Measurements from ENCODE around the gene KCNQ5.

The KCNQ5 gene

DNA sequence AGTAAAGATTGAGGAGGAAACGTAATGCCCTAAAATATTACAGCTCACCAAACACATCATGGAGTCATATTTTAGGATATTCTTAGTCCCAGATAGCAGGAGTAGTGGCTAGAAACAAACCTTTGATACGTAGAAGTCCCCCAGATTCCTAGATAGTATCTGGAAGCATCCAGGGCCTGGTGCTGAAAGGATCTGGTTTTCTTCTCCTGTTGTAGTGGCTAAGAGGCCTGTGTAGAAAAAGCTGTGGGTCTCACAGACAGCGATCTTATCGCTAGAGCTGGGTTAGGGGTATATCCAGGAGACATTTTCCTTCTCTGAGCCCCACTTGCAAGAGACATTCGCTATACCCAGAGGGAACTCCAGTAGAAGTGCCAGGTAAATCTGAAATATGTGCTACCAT, 139.9 kb downstream of the KCNQ5 start:
- TF ChIP-seq ZNF274 (IDR thresholded peaks at IDR 0.05; ENCODE audit: low read depth, low read length), result no peak
- no peak overlapping the region for H3K4me3 ChIP-seq (ENCODE audit: low read length)

DNA sequence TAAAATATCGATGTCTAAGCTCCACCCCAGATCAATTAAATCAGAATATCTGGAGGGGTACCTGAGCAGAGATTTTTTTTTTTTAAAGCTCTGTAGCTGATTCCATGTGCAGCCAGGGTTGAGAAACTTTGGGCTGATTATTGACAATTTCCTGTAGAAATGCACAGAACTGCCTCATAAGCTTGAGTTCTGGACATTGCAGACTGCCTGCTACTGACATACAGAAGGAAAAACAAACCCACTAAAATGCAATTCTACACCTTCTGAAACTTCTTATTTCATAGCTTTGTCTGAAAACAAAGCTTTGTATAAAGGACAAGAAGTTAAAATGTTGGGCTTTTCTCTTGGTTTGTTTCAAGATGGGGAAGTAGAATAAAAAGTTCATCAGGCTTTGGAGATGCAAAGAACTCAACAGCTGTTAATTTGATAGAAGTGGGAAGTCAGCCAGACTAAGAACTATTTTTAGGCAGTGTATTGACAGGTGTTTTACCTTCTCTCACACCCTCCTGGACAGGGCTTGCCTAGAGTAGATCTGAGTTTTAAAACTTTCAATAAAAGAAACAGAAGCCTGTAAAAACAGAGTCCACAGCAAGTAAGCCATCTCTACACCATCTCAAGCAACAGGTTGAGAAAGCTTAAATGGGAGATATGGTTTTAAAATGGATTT, 147.7 kb downstream of the KCNQ5 start:
- no peak for TF ChIP-seq ZNF274 (IDR thresholded peaks at IDR 0.05; ENCODE audit: low read depth, low read length)
- H3K4me3 ChIP-seq (ENCODE audit: low read length), result no peak overlapping the region

GRCh38 chr6:72770959-72771358, 149.1 kb downstream of the KCNQ5 start:
- no peak for TF ChIP-seq ZNF274 (IDR thresholded peaks at IDR 0.05; ENCODE audit: low read depth, low read length)
- no peak overlapping the region for H3K4me3 ChIP-seq (ENCODE audit: low read length)

DNA sequence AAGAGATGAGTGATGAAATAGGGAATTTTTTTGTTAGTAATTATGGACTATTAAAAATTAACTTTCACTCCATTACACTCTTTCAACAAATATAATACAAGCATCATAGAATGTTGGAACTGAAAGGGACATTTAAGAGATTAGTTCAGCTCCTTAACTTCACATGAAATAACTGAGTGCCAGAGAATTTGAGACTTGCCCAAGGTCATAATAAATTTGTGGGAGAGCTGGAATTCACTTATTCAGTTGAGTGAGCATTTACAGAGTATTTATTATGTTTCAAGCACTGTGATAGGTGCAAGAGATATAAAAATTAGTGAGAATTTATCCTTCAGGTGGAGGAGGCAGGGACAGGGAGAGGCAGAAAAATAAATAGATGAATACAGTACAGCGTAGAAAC, 154.6 kb downstream of the KCNQ5 start:
- H3K4me3 ChIP-seq (ENCODE audit: low read length), result no peak overlapping the region
- no peak for TF ChIP-seq ZNF274 (IDR thresholded peaks at IDR 0.05; ENCODE audit: low read depth, low read length)

DNA sequence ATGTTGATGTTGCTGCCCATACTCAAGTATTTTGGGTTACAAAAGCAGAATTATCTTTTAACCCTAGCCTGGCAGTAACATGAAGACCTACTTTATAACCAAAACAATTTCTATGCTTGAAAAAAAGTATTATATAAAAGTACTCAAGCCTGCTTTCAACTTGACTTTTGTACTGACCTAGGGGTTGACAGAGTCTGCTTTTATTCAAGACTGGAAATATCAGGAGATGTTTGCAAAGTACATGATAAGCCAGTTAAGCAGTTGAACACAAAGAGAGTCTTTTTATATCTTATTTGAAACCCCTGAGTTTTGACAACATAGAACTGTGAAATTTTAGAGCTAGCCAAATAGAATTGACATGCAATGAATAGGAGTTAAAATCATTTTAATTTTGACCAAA, 159.8 kb downstream of the KCNQ5 start:
- TF ChIP-seq ZNF274 (IDR thresholded peaks at IDR 0.05; ENCODE audit: low read depth, low read length), result no peak

GRCh38 chr6:72783035-72783434, 161.2 kb downstream of the KCNQ5 start:
- H3K4me3 ChIP-seq (ENCODE audit: low read length), result no peak overlapping the region
- no peak for TF ChIP-seq ZNF274 (IDR thresholded peaks at IDR 0.05; ENCODE audit: low read depth, low read length)

More for the DNA sequence above, 159.8 kb downstream of the KCNQ5 start:
- H3K4me3 ChIP-seq (ENCODE audit: low read length), result no peak overlapping the region

DNA sequence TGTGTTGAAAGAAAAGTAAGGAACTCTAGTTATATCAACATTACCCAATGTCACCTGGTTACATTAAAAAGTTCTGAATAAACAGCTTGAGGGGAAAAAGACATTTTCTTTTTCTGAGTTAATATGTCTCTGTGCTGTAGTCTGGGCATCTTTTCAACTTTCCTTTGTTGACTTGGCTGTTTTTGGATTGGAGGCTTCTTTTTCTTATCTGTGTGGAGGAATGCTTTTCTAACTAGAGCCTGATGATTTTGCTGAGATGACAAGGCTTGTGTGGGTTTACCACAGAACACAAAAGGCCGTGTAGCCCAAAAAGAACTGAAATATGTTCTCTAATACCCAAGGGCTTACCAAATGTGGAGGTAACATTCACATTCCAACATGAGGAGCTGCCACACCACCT, 161.8 kb downstream of the KCNQ5 start:
- TF ChIP-seq ZNF274 (IDR thresholded peaks at IDR 0.05; ENCODE audit: low read depth, low read length), result no peak

GRCh38 chr6:72784071-72784470, 162.2 kb downstream of the KCNQ5 start:
- TF ChIP-seq ZNF274 (IDR thresholded peaks at IDR 0.05; ENCODE audit: low read depth, low read length), result no peak
- no peak overlapping the region for H3K4me3 ChIP-seq (ENCODE audit: low read length)

More for the DNA sequence above, 161.8 kb downstream of the KCNQ5 start:
- no peak overlapping the region for H3K4me3 ChIP-seq (ENCODE audit: low read length)

DNA sequence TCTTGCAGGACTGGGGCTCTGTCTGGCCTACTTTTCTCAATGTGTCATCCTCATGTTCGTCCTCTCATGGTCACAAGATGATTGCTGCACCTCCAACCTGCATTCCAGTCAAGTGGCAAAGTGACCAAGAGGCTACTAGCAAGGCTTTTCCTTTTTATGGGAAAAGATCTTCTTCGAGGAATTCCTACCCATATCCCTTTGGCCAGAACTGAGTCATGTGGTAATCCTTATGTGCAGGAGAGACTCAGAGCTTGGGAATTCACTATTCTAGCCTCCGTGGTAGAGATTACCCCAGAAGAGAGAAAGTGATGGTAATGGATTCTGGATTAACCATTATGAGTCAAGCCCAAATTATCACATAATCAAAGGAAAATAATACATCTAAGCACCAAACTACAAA, 162.7 kb downstream of the KCNQ5 start:
- H3K4me3 ChIP-seq (ENCODE audit: low read length), result no peak overlapping the region
- no peak for TF ChIP-seq ZNF274 (IDR thresholded peaks at IDR 0.05; ENCODE audit: low read depth, low read length)

DNA sequence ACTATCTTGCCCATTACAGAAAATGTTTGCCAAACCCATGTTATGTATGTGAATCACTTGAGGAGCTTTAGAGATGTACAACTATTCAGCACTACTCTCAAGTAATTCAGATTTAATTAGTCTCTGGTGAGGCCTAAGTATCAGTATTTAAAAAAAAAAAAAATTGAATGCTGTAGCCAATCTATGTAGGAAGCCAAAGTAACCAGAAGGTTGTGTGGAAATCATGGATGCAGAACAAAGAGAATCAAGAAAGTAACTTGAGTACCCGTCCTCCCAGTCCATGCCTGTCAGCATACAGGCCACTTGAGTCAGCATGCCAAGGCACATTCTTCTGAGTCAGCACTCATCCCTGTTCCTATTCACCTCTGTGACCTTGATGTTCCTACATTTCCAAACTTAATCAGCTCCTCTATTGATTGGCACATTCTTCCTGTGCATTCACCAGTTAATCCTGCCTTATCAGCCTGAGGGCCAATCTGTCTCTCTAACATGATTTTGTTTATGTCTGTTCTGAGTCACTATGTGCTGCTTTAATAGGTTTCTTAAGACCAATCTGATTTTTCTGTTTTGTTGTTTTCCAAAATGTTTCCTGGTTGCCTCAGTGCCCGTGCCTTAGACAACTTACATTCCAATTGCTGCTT, 165.6 kb downstream of the KCNQ5 start:
- no peak overlapping the region for H3K4me3 ChIP-seq (ENCODE audit: low read length)
- no peak for TF ChIP-seq ZNF274 (IDR thresholded peaks at IDR 0.05; ENCODE audit: low read depth, low read length)

DNA sequence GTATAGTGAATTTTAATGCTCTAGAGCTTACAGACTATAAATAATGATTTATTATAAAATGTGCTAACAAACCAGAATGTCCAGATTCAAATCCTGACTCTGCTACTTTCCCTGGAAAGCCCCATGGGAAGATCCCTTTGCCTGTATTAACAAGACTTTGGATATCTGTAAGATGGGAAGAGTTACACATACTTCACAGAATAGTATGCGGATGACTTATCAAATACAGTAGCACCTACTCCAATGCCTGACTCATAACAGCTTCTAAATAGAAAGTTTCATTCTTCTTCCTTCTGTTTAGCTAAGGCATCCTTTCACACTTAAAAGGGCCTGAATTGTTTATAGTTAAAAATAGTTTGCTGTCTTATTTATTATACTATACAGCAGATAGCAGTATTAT, 166.3 kb downstream of the KCNQ5 start:
- no peak for TF ChIP-seq ZNF274 (IDR thresholded peaks at IDR 0.05; ENCODE audit: low read depth, low read length)
- no peak overlapping the region for H3K4me3 ChIP-seq (ENCODE audit: low read length)

DNA sequence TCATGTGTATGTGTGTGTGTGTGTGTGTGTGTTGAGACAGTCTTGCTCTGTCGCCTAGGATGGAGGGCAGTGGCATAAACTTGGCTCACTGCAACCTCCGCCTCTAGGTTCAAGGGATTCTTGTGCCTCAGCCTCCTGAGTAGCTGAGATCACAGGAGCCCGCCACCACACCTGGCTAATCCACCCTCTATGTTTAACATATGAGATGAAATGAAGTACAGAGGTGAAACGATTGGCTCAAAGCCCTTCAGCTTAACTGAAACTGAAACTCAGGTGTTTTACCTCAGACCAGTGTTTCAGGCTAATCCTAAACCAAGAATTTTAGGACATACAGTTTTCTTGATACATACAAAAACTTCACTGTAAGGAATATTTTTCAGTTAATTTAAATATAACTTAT, 167.3 kb downstream of the KCNQ5 start:
- no peak overlapping the region for H3K4me3 ChIP-seq (ENCODE audit: low read length)
- TF ChIP-seq ZNF274 (IDR thresholded peaks at IDR 0.05; ENCODE audit: low read depth, low read length), result no peak

DNA sequence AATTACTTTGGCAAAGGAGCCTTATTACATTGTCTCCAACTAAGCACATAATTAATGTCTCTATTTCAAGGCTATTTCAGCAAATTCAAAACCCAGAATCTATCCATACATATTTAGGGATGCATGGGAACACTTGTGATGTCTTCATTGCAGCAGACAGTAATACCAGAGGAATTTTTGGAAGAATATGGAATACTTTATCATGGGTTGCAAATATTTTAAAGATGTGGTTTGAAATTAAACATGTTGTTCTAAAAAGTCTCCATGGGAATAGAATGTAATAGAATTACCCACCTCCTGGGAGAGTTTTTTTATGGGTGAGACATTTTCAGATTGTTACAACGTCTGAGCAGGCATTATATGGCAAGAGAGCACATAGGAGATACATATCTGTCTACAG, 170.8 kb downstream of the KCNQ5 start:
- TF ChIP-seq ZNF274 (IDR thresholded peaks at IDR 0.05; ENCODE audit: low read depth, low read length), result no peak
- no peak overlapping the region for H3K4me3 ChIP-seq (ENCODE audit: low read length)

GRCh38 chr6:72793641-72794395, 172.0 kb downstream of the KCNQ5 start:
- H3K4me3 ChIP-seq (ENCODE audit: low read length), result no peak overlapping the region
- no peak for TF ChIP-seq ZNF274 (IDR thresholded peaks at IDR 0.05; ENCODE audit: low read depth, low read length)

GRCh38 chr6:72798196-72798595, 176.3 kb downstream of the KCNQ5 start:
- TF ChIP-seq ZNF274 (IDR thresholded peaks at IDR 0.05; ENCODE audit: low read depth, low read length), result no peak
- H3K4me3 ChIP-seq (ENCODE audit: low read length), result no peak overlapping the region
